LoVo (cell line): Measurements from ENCODE around the gene NFKB2.
A peak's percentile ranks its signal among the peaks of the same experiment; 100 is the strongest.

Experiments used
- DNase-seq: peaks from one replicate; pipeline ENCODE4 v3.0.0-alpha.2; 2016; ENCODE audit warnings: low spot score

Gene NFKB2

GRCh38 chr10:102394801-102395399 is 605 bp upstream of the NFKB2 start:
- no peak for DNase-seq

GRCh38 chr10:102396317-102396650 is 779 bp downstream of the NFKB2 start:
- DNase-seq, result no peak

- DNase-seq, result no peak
These were observed 1.2 kb downstream of the NFKB2 start for GRCh38 chr10:102396730-102397151.

GRCh38 chr10:102397222-102398171 is 2.0 kb downstream of the NFKB2 start:
- no peak for DNase-seq

GRCh38 chr10:102398172-102399020 is 2.9 kb downstream of the NFKB2 start:
- no peak for DNase-seq

GRCh38 chr10:102399217-102400021 is 3.9 kb downstream of the NFKB2 start:
- peak; percentile 84 for DNase-seq

- no peak for DNase-seq
These were observed 4.6 kb downstream of the NFKB2 start for GRCh38 chr10:102400076-102400475.

GRCh38 chr10:102400598-102401341 is 5.3 kb downstream of the NFKB2 start:
- no peak for DNase-seq

- no peak for DNase-seq
These were observed 5.8 kb downstream of the NFKB2 start for GRCh38 chr10:102401342-102401654.

GRCh38 chr10:102401735-102402511 is 6.4 kb downstream of the NFKB2 start:
- no peak for DNase-seq

GRCh38 chr10:102402512-102402896 is 7.0 kb downstream of the NFKB2 start:
- DNase-seq, result no peak

GRCh38 chr10:102403115-102403514 is 7.6 kb downstream of the NFKB2 start:
- no peak for DNase-seq

GRCh38 chr10:102404361-102405107 is 9.0 kb downstream of the NFKB2 start:
- no peak for DNase-seq

GRCh38 chr10:102405108-102405571 is 9.6 kb downstream of the NFKB2 start:
- DNase-seq, result no peak

- DNase-seq, result no peak
These were observed 10.1 kb downstream of the NFKB2 start for GRCh38 chr10:102405632-102406031.

- no peak for DNase-seq
These were observed 11.3 kb downstream of the NFKB2 start for GRCh38 chr10:102406815-102407214.

- no peak for DNase-seq
These were observed 12.1 kb downstream of the NFKB2 start for GRCh38 chr10:102407425-102408130.

GRCh38 chr10:102408131-102408727 is 12.7 kb downstream of the NFKB2 start:
- no peak for DNase-seq
